Panc1 (cell line): ENCODE measurements around the gene MPZL1. TPM values are rescaled to one million over a fixed set of nuclear protein-coding genes. Genes with fewer than 3 reads are reported as not detected.

Source experiments
- ATAC-seq: fragments of 200-7000 bp; cut with Tn5 transposase; 2 replicates; pipeline ENCODE4 v1.9.1; 2020; ENCODE audit warnings: mild to moderate bottlenecking, moderate library complexity
- BruUV-seq: library from RNA; stranded (reverse); fragments of 400-500 nt; replicated peaks from 2 replicates; lab custom pipeline; 2021; lab: Mats Ljungman, UMichigan
- CTCF ChIA-PET: fragments of 300-600 bp; sonication (Branson Sonifier 250); formaldehyde crosslinking; loops from one replicate; lab custom pipeline; 2022; ENCODE audit warnings: antibody characterized with exemption; lab: Charles Lee
- POLR2A ChIA-PET: fragments of 300-600 bp; sonication (Branson Sonifier 250); formaldehyde crosslinking; loops from one replicate; lab custom pipeline; 2022; ENCODE audit warnings: antibody characterized with exemption; lab: Charles Lee
- DNase-seq: peaks from one replicate; pipeline ENCODE4 v3.0.0-alpha.2; 2010; ENCODE audit warnings: low read depth, low spot score
- H3K27ac ChIP-seq: 2 replicates; pipeline ENCODE4 v1.5.1; 2011; ENCODE audit warnings: mild to moderate bottlenecking, low read length, inconsistent platforms
- H3K27me3 ChIP-seq: fragments of 200-500 bp; sonication (Bioruptor generic); 2 replicates; pipeline ENCODE4 v1.6.0; 2014; ENCODE audit warnings: low read length, inconsistent platforms; ENCODE audit not compliant: control insufficient read depth, insufficient read depth
- H3K36me3 ChIP-seq: fragments of 200-500 bp; sonication (Bioruptor generic); 2 replicates; pipeline ENCODE4 v1.5.1; 2014; ENCODE audit warnings: inconsistent platforms, mild to moderate bottlenecking, low read length, moderate library complexity; ENCODE audit not compliant: control insufficient read depth, insufficient read depth
- H3K4me1 ChIP-seq: 2 replicates; pipeline ENCODE4 v1.5.1; 2011; ENCODE audit warnings: inconsistent platforms, mild to moderate bottlenecking, low read length, moderate library complexity; ENCODE audit not compliant: control insufficient read depth, insufficient read depth
- H3K4me3 ChIP-seq, 2 experiments: 2 replicates each; pipeline ENCODE4 v1.5.1; 2011 to 2012; ENCODE audit warnings: low read depth in 2 of 2, low read length in 2 of 2, mild to moderate bottlenecking in 2 of 2, inconsistent platforms in 1 of 2, moderate library complexity in 1 of 2
- H3K9me3 ChIP-seq: fragments of 200-500 bp; sonication (Bioruptor generic); 2 replicates; pipeline ENCODE4 v1.5.1; 2014; ENCODE audit warnings: low read depth, mild to moderate bottlenecking, inconsistent platforms, low read length, moderate library complexity; ENCODE audit not compliant: control insufficient read depth, insufficient read depth
- CTCF ChIP-seq: fragments of 450-650 bp; IDR thresholded peaks from 2 replicates; pipeline ENCODE4 v1.5.1; 2017; ENCODE audit warnings: mild to moderate bottlenecking
- POLR2AphosphoS5 ChIP-seq: IDR thresholded peaks from 2 replicates; pipeline ENCODE4 v1.6.1; 2012; ENCODE audit warnings: mild to moderate bottlenecking, low read depth, low read length, moderate library complexity
- REST ChIP-seq, 2 experiments: IDR thresholded peaks; 2 replicates each; pipeline ENCODE4 v1.6.1; 2011 to 2012; ENCODE audit warnings: low read depth in 2 of 2, control low read depth in 1 of 2, low read length in 1 of 2, mild to moderate bottlenecking in 1 of 2, moderate library complexity in 1 of 2; ENCODE audit not compliant: insufficient read depth in 1 of 2
- SIN3A ChIP-seq: IDR thresholded peaks from 2 replicates; pipeline ENCODE4 v1.6.1; 2012; ENCODE audit warnings: low read depth, mild to moderate bottlenecking, low read length, moderate library complexity, borderline replicate concordance; ENCODE audit not compliant: insufficient read depth
- TCF7L2 ChIP-seq: IDR thresholded peaks from 2 replicates; pipeline ENCODE4 v1.6.1; 2011; ENCODE audit warnings: mild to moderate bottlenecking, low read depth, low read length, inconsistent platforms
- in situ Hi-C: cut with HindIII; loops from 2 replicates; pipeline ENCODE4 v1.10.0; 2016; ENCODE audit warnings: low sequenced_read_pairs, low pct_unique_long_range_greater_than_20kb
- intact Hi-C: fragments of 100-400 bp; cut with micrococcal nuclease; formaldehyde crosslinking; loops from one replicate; pipeline ENCODE4 v1.10.0; 2022; ENCODE audit not compliant: unreplicated experiment
- total RNA-seq: library from RNA; stranded (reverse); gene quantifications from one replicate; pipeline ENCODE4 v1.2.1, GENCODE V29; 2021; ENCODE audit not compliant: unreplicated experiment

MPZL1 gene
- total RNA-seq, 1 experiment from 2014 or later: 72.0 TPM

GRCh38 chr1:167734227-167734626 is 12.4 kb downstream of the MPZL1 start:
- H3K4me3 ChIP-seq: no peak overlapping the region
- DNase-seq (no peak), ATAC-seq (no peak)
- TF ChIP-seq REST (IDR thresholded peaks at IDR 0.05; ENCODE audit: insufficient read depth in 1 of 2, low read depth in 2 of 2, low read length in 1 of 2): no peak
- TF ChIP-seq SIN3A: no peak
- no peak for TF ChIP-seq TCF7L2
- TF ChIP-seq CTCF: no peak
- TF ChIP-seq POLR2AphosphoS5: no peak
- H3K9me3 ChIP-seq: no peaks in the 10 kb centered on the region
- H3K36me3 ChIP-seq: no peaks in the 10 kb centered on the region
- CTCF ChIA-PET: no interaction called here
- POLR2A ChIA-PET: no interaction called here
- H3K27ac ChIP-seq: no peak overlapping the region
- intact Hi-C loops: no loop called here
- no TSS peak for BruUV-seq
- in situ Hi-C loops: no loop called here
- H3K27me3 ChIP-seq: no peaks in the 10 kb centered on the region
- no peaks in the 10 kb centered on the region for H3K4me1 ChIP-seq

- H3K36me3 ChIP-seq: no peaks in the 10 kb centered on the region
These were observed 13.1 kb downstream of the MPZL1 start for GRCh38 chr1:167734841-167735240.

More at GRCh38 chr1:167734841-167735240, 13.1 kb downstream of the MPZL1 start:
- no TSS peak for BruUV-seq
- intact Hi-C loops: no loop called here
- ChIA-PET CTCF (no interaction called here), POLR2A (no interaction called here)
- TF ChIP-seq CTCF (no peak), TCF7L2 (no peak)
- Histone ChIP-seq H3K9me3 (no peaks in the 10 kb centered on the region), H3K27me3 (no peaks in the 10 kb centered on the region), H3K4me3 (no peak overlapping the region), H3K4me1 (no peaks in the 10 kb centered on the region), H3K27ac (no peak overlapping the region)
- in situ Hi-C loops: no loop called here
- no peak for ATAC-seq
- no peak for DNase-seq
